ENCODE results near the gene ILF2. TPM values are rescaled to one million over a fixed set of nuclear protein-coding genes. Genes with fewer than 3 reads are reported as not detected.

Gene ILF2
- polyA plus RNA-seq, 1 of the 3 experiments (the other 2 are of a cell fraction), result 189 TPM

GRCh38 chr1:153685544-153686340, 14.9 kb upstream of the ILF2 start:
- Histone ChIP-seq H4K20me1 (ENCODE audit: insufficient read depth) (no peaks in the 10 kb centered on the region), H3K79me2 (ENCODE audit: insufficient read depth) (no peaks in the 10 kb centered on the region), H3K36me3 (replicated peaks in 1 of 2; ENCODE audit: control insufficient read depth in 1 of 2, insufficient read depth in 2 of 2, low read length in 1 of 2) (no peaks in the 10 kb centered on the region), H3K9me2 (no peaks in the 10 kb centered on the region), H3F3A (replicated peaks; ENCODE audit: insufficient read depth) (no peaks in the 10 kb centered on the region), H3K9ac (no peak overlapping the region), H3K4me1 (ENCODE audit: control insufficient read depth in 1 of 2, insufficient read depth in 2 of 2, low read depth in 1 of 2, low read length in 1 of 2) (no peaks in the 10 kb centered on the region), H3K9me3 (no peaks in the 10 kb centered on the region), H2AFZ (ENCODE audit: low read depth) (no peak overlapping the region), H3K4me2 (no peak overlapping the region), H3K27ac (ENCODE audit: low read depth in 2 of 2, low read length in 1 of 2) (no peak overlapping the region), H3K4me3 (ENCODE audit: low read depth in 2 of 2, low read length in 1 of 2) (no peak overlapping the region), H3K27me3 (ENCODE audit: insufficient read depth) (peaks cover 3% of the 10 kb centered on the region; the same call in 1 of the 2 replicates)
- CTCF ChIA-PET, result interaction anchor here (0.7 to 2.7 kb wide), 2 partner anchors 8 to 14 kb away, joined by 3 to 12 read pairs; partner anchors contain the start of gene NPR1
- POLR2A ChIA-PET, result no interaction called here
- no peak for TF ChIP-seq RFX5 (IDR thresholded peaks at IDR 0.05; ENCODE audit: low read length)
- TF ChIP-seq POLR2AphosphoS5 (IDR thresholded peaks at IDR 0.05; ENCODE audit: low read depth, low read length), result no peak
- no peak for TF ChIP-seq TCF12 (IDR thresholded peaks at IDR 0.05)
- no peak for TF ChIP-seq RXRA (IDR thresholded peaks at IDR 0.05; ENCODE audit: borderline replicate concordance, low read depth)
- TF ChIP-seq JUND (IDR thresholded peaks at IDR 0.05), result no peak
- TF ChIP-seq GATA2 (CRISPR knock-in tag; IDR thresholded peaks at IDR 0.05), result no peak
- no peak for TF ChIP-seq NFIC (IDR thresholded peaks at IDR 0.05; ENCODE audit: borderline replicate concordance)
- no peak for TF ChIP-seq CTCF (IDR thresholded peaks at IDR 0.05)
- no peak for TF ChIP-seq RAD21 (IDR thresholded peaks at IDR 0.05; ENCODE audit: low read length)
- no peak for TF ChIP-seq FOXM1 (IDR thresholded peaks at IDR 0.05; ENCODE audit: low read depth)
- no peak for TF ChIP-seq YY1 (IDR thresholded peaks at IDR 0.05; ENCODE audit: low read depth)
- no peak for TF ChIP-seq FOSL2 (IDR thresholded peaks at IDR 0.05; ENCODE audit: borderline replicate concordance, low read depth)
- no peak for TF ChIP-seq MXI1 (IDR thresholded peaks at IDR 0.05; ENCODE audit: low read depth, low read length)
- no peak for TF ChIP-seq EZH2phosphoT487 (IDR thresholded peaks at IDR 0.05; ENCODE audit: borderline replicate concordance, low read depth)
- TF ChIP-seq GABPA (IDR thresholded peaks at IDR 0.05; ENCODE audit: low read depth), result no peak
- TF ChIP-seq, protein P1, sequence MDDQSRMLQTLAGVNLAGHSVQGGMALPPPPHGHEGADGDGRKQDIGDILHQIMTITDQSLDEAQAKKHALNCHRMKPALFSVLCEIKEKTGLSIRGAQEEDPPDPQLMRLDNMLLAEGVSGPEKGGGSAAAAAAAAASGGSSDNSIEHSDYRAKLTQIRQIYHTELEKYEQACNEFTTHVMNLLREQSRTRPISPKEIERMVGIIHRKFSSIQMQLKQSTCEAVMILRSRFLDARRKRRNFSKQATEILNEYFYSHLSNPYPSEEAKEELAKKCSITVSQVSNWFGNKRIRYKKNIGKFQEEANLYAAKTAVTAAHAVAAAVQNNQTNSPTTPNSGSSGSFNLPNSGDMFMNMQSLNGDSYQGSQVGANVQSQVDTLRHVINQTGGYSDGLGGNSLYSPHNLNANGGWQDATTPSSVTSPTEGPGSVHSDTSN (IDR thresholded peaks at IDR 0.05), result no peak
- TF ChIP-seq TAF1 (IDR thresholded peaks at IDR 0.05; ENCODE audit: borderline replicate concordance, low read depth, low read length), result no peak
- WGBS (ENCODE audit: low lambda C conversion rate), result 68% methylated on average over 11 of the region's 11 CpGs
- DNase-seq, result peak; percentile 17

Measured in SK-N-SH (cell line).